ENCODE results near the gene CFD.
"Not testable (repeated sequence)": the region's sequence is repeated elsewhere in the genome, so short reads cannot be mapped to it uniquely, and the experiment has no call there.

Gene CFD

GRCh38 chr19:877992-878660, 18.7 kb downstream of the CFD start:
- H3K4me3 ChIP-seq; H3K9me3 ChIP-seq; DNase-seq (ENCODE audit: low spot score in 2 of 2); H3K4me1 ChIP-seq; H3K27me3 ChIP-seq (ENCODE audit: low read depth); in situ Hi-C loops (cut with MboI; ENCODE audit: low sequenced_read_pairs): not testable (repeated sequence)
- peaks cover 58% of the 10 kb centered on the region for H3K36me3 ChIP-seq (replicated peaks)

- H3K4me1 ChIP-seq; H3K27me3 ChIP-seq (ENCODE audit: low read depth); H3K4me3 ChIP-seq; DNase-seq (ENCODE audit: low spot score in 2 of 2); in situ Hi-C loops (cut with MboI; ENCODE audit: low sequenced_read_pairs); H3K9me3 ChIP-seq: not testable (repeated sequence)
- H3K36me3 ChIP-seq (replicated peaks), result peaks cover 57% of the 10 kb centered on the region
Observed at GRCh38 chr19:878751-879561, 19.5 kb downstream of the CFD start.

- no peak overlapping the region for H3K4me3 ChIP-seq
- H3K4me1 ChIP-seq, result no peaks in the 10 kb centered on the region
- no peak for DNase-seq (ENCODE audit: low spot score in 2 of 2)
- H3K36me3 ChIP-seq (replicated peaks), result peaks cover 54% of the 10 kb centered on the region
- in situ Hi-C loops (cut with MboI; ENCODE audit: low sequenced_read_pairs), result no loop called here
- H3K27me3 ChIP-seq (ENCODE audit: low read depth), result no peaks in the 10 kb centered on the region
- H3K9me3 ChIP-seq, result no peaks in the 10 kb centered on the region
Observed at GRCh38 chr19:879711-880438, 20.4 kb downstream of the CFD start.

DNA sequence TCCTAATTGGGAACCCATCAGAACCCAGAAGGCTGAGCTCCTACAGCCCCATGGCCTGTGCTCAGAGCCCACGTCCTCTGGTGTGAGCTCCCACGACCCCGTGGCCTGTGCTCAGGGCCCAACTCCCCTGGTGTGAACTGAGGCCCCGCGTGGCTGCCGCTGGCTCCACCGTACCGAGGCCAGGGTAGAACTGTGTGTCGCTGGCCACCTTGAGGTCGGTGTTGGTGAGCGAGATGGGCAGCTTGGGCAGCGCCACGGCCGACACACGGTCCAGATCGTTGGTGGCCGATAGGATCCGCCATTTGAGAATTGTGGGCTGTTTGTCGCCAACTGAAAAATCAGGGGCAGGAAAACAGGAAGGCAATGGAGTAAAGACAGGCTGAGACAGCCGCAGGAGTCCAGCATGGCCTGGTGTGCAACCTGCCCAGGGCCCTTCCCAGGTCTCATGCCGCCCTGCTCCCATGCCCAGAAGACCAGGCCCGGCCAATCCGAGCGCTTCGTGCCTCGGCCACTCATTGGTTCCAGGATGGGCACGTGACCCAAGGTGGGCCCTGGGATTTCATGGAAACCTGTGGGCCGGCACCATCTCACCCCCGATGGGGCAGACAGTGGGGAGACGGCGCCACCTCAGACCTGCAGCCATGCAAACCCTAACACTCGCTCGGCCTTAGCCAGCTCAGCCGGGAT, 22.1 kb downstream of the CFD start:
- Histone ChIP-seq H3K9me3 (no peaks in the 10 kb centered on the region), H3K4me3 (no peak overlapping the region), H3K4me1 (no peaks in the 10 kb centered on the region), H3K27me3 (ENCODE audit: low read depth) (no peaks in the 10 kb centered on the region), H3K36me3 (replicated peaks) (peaks cover 54% of the 10 kb centered on the region)
- DNase-seq (ENCODE audit: low spot score in 2 of 2), result no peak
- in situ Hi-C loops (cut with MboI; ENCODE audit: low sequenced_read_pairs), result no loop called here

DNA sequence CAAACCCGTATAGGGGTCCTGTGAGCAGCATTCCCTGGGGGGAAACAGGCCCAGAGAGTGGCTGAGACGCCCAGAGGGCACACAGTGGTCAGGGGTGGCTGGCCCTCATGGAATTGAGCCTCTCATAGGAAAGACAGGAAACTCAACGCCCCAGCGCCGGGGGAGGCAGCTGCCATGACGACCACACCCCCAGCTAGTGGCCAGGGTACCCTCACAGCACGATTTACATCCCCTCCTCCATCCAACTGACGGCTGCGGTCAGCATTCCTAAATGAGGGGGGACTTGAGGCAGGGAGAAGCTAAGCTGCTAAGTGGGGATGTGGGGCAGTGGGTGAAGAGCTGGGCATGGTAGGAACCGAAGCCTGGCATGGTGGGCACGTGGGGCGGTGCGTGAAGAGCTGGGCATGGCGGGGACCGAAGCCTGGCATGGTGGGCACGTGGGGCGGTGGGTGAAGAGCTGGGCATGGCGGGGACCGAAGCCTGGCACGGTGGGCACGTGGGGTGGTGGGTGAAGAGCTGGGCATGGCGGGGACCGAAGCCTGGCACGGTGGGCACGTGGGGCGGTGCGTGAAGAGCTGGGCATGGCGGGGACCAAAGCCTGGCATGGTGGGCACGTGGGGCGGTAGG, 23.5 kb downstream of the CFD start:
- H3K4me3 ChIP-seq, result no peak overlapping the region
- in situ Hi-C loops (cut with MboI; ENCODE audit: low sequenced_read_pairs), result no loop called here
- H3K27me3 ChIP-seq (ENCODE audit: low read depth), result no peaks in the 10 kb centered on the region
- H3K9me3 ChIP-seq, result no peaks in the 10 kb centered on the region
- peaks cover 59% of the 10 kb centered on the region for H3K36me3 ChIP-seq (replicated peaks)
- no peaks in the 10 kb centered on the region for H3K4me1 ChIP-seq
- no peak for DNase-seq (ENCODE audit: low spot score in 2 of 2)

GRCh38 chr19:883661-884211, 24.3 kb downstream of the CFD start:
- no peak for DNase-seq (ENCODE audit: low spot score in 2 of 2)
- no peaks in the 10 kb centered on the region for H3K4me1 ChIP-seq
- peaks cover 64% of the 10 kb centered on the region for H3K36me3 ChIP-seq (replicated peaks)

DNA sequence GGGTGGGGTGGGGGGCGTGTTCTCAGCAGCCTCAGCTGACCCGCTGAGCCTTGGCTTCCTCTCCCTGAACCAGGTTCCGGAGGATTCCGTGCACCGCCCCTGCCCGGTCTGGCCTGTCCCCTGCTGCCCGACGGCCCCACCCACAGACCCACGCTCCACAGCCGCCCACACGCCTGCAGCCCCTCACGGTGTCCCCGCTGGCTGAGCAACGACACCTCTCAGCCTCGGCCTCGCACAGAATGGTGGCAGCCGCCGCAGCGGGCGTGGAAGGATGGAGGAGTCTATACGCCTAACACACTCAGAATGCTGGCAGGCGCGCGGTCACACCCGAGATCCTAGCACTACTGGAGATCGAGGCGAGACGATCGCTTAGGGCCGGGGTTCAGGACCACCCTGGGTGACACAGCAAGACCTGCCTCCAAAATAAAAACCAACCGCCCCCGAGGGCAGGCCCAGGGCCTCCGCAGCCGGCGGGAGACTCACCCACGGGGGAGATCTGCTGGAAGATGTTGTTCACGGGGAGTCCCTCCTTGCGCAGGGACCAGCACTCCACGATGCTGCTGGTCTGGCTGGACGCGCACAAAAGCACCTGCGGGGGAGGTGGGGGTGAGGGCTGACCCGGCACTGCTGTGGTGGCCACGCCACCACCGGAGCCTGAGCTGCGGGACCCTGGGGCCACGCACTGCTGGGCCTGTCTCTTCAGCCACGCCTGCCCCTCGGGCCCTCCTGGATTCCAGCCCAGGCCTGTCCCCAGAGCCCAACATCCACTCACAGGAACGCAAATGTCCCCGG, 25.2 kb downstream of the CFD start:
- in situ Hi-C loops (cut with MboI; ENCODE audit: low sequenced_read_pairs), result no loop called here
- Histone ChIP-seq H3K36me3 (replicated peaks) (peaks cover 70% of the 10 kb centered on the region), H3K27me3 (ENCODE audit: low read depth) (no peaks in the 10 kb centered on the region), H3K9me3 (no peaks in the 10 kb centered on the region), H3K4me1 (no peaks in the 10 kb centered on the region), H3K4me3 (no peak overlapping the region)
- no peak for DNase-seq (ENCODE audit: low spot score in 2 of 2)

More at GRCh38 chr19:883661-884211, 24.3 kb downstream of the CFD start:
- Histone ChIP-seq H3K4me3 (no peak overlapping the region), H3K27me3 (ENCODE audit: low read depth) (no peaks in the 10 kb centered on the region), H3K9me3 (no peaks in the 10 kb centered on the region)
- in situ Hi-C loops (cut with MboI; ENCODE audit: low sequenced_read_pairs), result no loop called here

- no peak for DNase-seq (ENCODE audit: low spot score in 2 of 2)
- Histone ChIP-seq H3K9me3 (no peaks in the 10 kb centered on the region), H3K4me1 (no peaks in the 10 kb centered on the region), H3K4me3 (no peak overlapping the region), H3K27me3 (ENCODE audit: low read depth) (no peaks in the 10 kb centered on the region), H3K36me3 (replicated peaks) (peaks cover 77% of the 10 kb centered on the region)
- in situ Hi-C loops (cut with MboI; ENCODE audit: low sequenced_read_pairs), result no loop called here
Observed at GRCh38 chr19:885536-886224, 26.2 kb downstream of the CFD start.

DNA sequence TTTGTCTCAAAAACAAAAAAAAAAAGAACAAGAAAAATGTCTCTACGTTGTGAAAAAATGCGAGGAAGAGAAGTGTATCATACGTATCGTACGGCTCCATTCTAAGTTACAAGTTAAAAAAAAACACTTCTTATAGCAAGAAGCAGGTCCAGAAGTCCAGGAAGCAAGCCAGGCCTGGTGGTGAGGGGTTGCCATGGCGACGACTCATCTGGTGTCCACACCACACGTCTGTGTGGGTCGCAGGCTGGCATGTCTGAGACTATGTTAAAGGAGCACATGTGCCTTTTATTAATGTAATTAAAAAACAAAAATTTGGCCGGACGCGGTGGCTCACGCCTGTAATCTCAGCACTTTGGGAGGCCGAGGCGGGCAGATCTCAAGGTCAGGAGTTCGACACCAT, 27.6 kb downstream of the CFD start:
- in situ Hi-C loops (cut with MboI; ENCODE audit: low sequenced_read_pairs), result no loop called here
- H3K4me1 ChIP-seq, result no peaks in the 10 kb centered on the region
- DNase-seq (ENCODE audit: low spot score in 2 of 2), result no peak
- no peaks in the 10 kb centered on the region for H3K27me3 ChIP-seq (ENCODE audit: low read depth)
- no peak overlapping the region for H3K4me3 ChIP-seq
- H3K9me3 ChIP-seq, result no peaks in the 10 kb centered on the region
- H3K36me3 ChIP-seq (replicated peaks), result peaks cover 66% of the 10 kb centered on the region

DNA sequence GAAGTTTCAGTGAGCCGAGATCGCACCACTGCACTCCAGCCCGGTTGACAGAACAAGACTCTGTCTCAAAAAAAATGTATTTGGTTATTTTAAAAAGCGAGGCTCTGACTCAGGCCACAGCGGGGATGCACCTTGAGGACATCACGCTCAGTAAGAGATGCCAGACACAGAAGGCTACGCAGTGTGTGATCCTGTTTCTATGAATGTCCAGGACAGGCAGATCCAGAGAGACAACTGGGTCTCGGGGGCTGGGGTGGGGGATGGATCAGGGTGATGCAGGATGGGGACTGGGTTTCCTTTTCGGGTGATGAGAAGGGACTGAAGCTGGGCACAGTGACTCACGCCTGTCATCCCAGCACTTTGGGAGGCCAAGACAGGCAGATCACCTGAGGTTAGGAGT, 28.1 kb downstream of the CFD start:
- Histone ChIP-seq H3K36me3 (replicated peaks) (peaks cover 61% of the 10 kb centered on the region), H3K4me1 (no peaks in the 10 kb centered on the region), H3K9me3 (no peaks in the 10 kb centered on the region), H3K27me3 (ENCODE audit: low read depth) (no peaks in the 10 kb centered on the region), H3K4me3 (no peak overlapping the region)
- in situ Hi-C loops (cut with MboI; ENCODE audit: low sequenced_read_pairs), result no loop called here
- no peak for DNase-seq (ENCODE audit: low spot score in 2 of 2)

- in situ Hi-C loops (cut with MboI; ENCODE audit: low sequenced_read_pairs), result no loop called here
Observed at GRCh38 chr19:888581-889385, 29.3 kb downstream of the CFD start.

More at GRCh38 chr19:888581-889385, 29.3 kb downstream of the CFD start:
- no peaks in the 10 kb centered on the region for H3K9me3 ChIP-seq
- 0 out of 2 replicates have a peak, but pooled peaks cover 1% of the 10 kb centered on the region for H3K4me1 ChIP-seq
- H3K27me3 ChIP-seq (ENCODE audit: low read depth), result no peaks in the 10 kb centered on the region
- peaks cover 54% of the 10 kb centered on the region for H3K36me3 ChIP-seq (replicated peaks)
- H3K4me3 ChIP-seq, result no peak overlapping the region
- DNase-seq (ENCODE audit: low spot score in 2 of 2), result no peak
